SU-DHL-6 (cell line): Measurements from ENCODE around the gene MRPL38.

Experiments used
- H2AFZ ChIP-seq: fragments of 200-600 bp; sonication (generic); 2 replicates; pipeline ENCODE4 v1.6.1; 2014; ENCODE audit warnings: low read depth, mild to moderate bottlenecking, moderate library complexity, mixed read lengths, antibody characterized with exemption, low read length; ENCODE audit not compliant: severe bottlenecking
- H3F3A ChIP-seq: fragments of 200-600 bp; shearing (Covaris generic); 2 replicates; pipeline ENCODE4 v1.6.0; 2016; ENCODE audit warnings: antibody characterized with exemption, mild to moderate bottlenecking; ENCODE audit not compliant: insufficient read depth
- H3K27ac ChIP-seq: fragments of 200-600 bp; sonication (generic); 2 replicates; pipeline ENCODE4 v1.5.1; 2016; ENCODE audit warnings: low read depth, mild to moderate bottlenecking, low read length, moderate library complexity, mixed read lengths
- H3K27me3 ChIP-seq: fragments of 200-600 bp; sonication (generic), shearing (Covaris generic); 2 replicates; pipeline ENCODE4 v1.6.0; 2014; ENCODE audit warnings: mild to moderate bottlenecking, low read length
- H3K36me3 ChIP-seq: fragments of 200-600 bp; sonication (generic); 2 replicates; pipeline ENCODE4 v1.6.1; 2014; ENCODE audit warnings: mild to moderate bottlenecking, low read length, mixed read lengths
- H3K4me2 ChIP-seq: fragments of 300-600, 200-600 bp; shearing (Covaris generic), sonication (generic); 2 replicates; pipeline ENCODE4 v1.6.0; 2014; ENCODE audit warnings: low read length, low read depth, mild to moderate bottlenecking; ENCODE audit not compliant: poor library complexity, severe bottlenecking
- H3K4me3 ChIP-seq: fragments of 200-600 bp; sonication (generic); 2 replicates; pipeline ENCODE4 v1.5.1; 2014; ENCODE audit warnings: antibody characterized with exemption, low read length, mild to moderate bottlenecking, mixed read lengths; ENCODE audit not compliant: insufficient read depth, poor library complexity, severe bottlenecking
- H3K79me2 ChIP-seq: fragments of 200-600 bp; sonication (generic); 2 replicates; pipeline ENCODE4 v1.6.1; 2014; ENCODE audit warnings: mild to moderate bottlenecking, low read length, moderate library complexity; ENCODE audit not compliant: insufficient read depth
- H3K9ac ChIP-seq: fragments of 200-600 bp; sonication (generic); 2 replicates; pipeline ENCODE4 v1.7.0; 2014; ENCODE audit warnings: mild to moderate bottlenecking, low read length
- H3K9me2 ChIP-seq: fragments of 200-600 bp; sonication (generic); replicated peaks from 2 replicates; pipeline ENCODE4 v1.6.1; 2014; ENCODE audit warnings: low read length; ENCODE audit not compliant: insufficient read depth
- H3K9me3 ChIP-seq: fragments of 200-600 bp; sonication (generic); 2 replicates; pipeline ENCODE4 v1.6.1; 2014; ENCODE audit warnings: low read length, mixed read lengths; ENCODE audit not compliant: insufficient read depth
- H4K20me1 ChIP-seq: fragments of 200-600 bp; sonication (generic); 2 replicates; pipeline ENCODE4 v1.6.1; 2014; ENCODE audit warnings: low read depth, mild to moderate bottlenecking, antibody characterized with exemption, low read length, moderate library complexity, mixed read lengths
- EZH2phosphoT487 ChIP-seq: fragments of 200-600 bp; sonication (generic), shearing (Covaris generic); conservative IDR thresholded peaks from 2 replicates; pipeline ENCODE4 v1.6.1; 2018; ENCODE audit warnings: mild to moderate bottlenecking, antibody characterized with exemption, low read length, moderate library complexity, mixed read lengths
- TF ChIP-seq, protein P1 (sequence below): fragments of 200-600 bp; sonication (generic); IDR thresholded peaks from one replicate; pipeline ENCODE4 v1.5.1; 2017; ENCODE audit warnings: antibody characterized with exemption, mild to moderate bottlenecking, low read length, moderate library complexity; ENCODE audit not compliant: insufficient read depth, poor library complexity, severe bottlenecking

MRPL38 gene

DNA sequence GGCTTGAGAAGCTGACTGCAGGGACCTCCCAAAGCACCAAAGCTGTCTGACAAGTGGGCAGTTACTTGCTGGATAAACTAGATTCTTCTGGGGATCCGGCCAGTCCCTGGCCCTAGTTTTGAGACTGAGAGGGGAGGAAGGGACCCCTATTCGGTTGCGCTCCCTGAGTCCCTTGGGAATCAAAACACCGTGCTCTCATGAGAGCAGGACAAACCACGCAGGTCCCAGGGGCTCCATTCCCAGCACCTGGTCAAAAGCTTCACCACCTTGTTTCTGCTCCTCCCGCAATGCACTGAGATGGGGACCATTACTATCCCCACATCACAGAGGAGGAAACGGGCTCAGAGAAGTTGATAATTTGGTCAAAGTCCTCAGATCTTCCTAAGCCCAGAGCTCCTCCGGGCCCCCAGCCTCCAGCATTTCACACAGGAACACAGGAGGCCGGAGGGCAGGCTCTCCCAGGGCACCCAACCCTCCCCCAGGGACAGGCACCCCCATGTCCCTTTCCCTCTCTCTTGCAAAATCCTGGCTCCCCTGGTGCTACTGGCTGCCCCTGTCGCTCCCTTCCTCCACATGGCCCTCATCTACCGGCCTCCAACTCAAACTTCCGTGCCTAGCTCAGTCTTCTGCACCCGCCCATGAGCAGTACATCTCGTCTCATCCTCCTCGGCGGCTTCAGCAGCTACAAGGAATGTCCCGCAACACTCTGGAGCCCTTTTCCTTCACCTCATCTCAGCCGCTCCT is 11.2 kb downstream of the MRPL38 start:
- Histone ChIP-seq H3K27ac (no peak overlapping the region), H3K27me3 (no peaks in the 10 kb centered on the region), H3K4me3 (no peak overlapping the region), H3K4me2 (no peak overlapping the region), H3K36me3 (no peaks in the 10 kb centered on the region), H3K9me3 (no peaks in the 10 kb centered on the region), H3K9me2 (no peaks in the 10 kb centered on the region), H3K79me2 (peaks cover 15% of the 10 kb centered on the region), H2AFZ (no peak overlapping the region), H4K20me1 (no peaks in the 10 kb centered on the region), H3F3A (peaks cover 10% of the 10 kb centered on the region), H3K9ac (no peak overlapping the region)
- TF ChIP-seq, protein P1, sequence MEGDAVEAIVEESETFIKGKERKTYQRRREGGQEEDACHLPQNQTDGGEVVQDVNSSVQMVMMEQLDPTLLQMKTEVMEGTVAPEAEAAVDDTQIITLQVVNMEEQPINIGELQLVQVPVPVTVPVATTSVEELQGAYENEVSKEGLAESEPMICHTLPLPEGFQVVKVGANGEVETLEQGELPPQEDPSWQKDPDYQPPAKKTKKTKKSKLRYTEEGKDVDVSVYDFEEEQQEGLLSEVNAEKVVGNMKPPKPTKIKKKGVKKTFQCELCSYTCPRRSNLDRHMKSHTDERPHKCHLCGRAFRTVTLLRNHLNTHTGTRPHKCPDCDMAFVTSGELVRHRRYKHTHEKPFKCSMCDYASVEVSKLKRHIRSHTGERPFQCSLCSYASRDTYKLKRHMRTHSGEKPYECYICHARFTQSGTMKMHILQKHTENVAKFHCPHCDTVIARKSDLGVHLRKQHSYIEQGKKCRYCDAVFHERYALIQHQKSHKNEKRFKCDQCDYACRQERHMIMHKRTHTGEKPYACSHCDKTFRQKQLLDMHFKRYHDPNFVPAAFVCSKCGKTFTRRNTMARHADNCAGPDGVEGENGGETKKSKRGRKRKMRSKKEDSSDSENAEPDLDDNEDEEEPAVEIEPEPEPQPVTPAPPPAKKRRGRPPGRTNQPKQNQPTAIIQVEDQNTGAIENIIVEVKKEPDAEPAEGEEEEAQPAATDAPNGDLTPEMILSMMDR = no peak
- no peak for TF ChIP-seq EZH2phosphoT487

DNA sequence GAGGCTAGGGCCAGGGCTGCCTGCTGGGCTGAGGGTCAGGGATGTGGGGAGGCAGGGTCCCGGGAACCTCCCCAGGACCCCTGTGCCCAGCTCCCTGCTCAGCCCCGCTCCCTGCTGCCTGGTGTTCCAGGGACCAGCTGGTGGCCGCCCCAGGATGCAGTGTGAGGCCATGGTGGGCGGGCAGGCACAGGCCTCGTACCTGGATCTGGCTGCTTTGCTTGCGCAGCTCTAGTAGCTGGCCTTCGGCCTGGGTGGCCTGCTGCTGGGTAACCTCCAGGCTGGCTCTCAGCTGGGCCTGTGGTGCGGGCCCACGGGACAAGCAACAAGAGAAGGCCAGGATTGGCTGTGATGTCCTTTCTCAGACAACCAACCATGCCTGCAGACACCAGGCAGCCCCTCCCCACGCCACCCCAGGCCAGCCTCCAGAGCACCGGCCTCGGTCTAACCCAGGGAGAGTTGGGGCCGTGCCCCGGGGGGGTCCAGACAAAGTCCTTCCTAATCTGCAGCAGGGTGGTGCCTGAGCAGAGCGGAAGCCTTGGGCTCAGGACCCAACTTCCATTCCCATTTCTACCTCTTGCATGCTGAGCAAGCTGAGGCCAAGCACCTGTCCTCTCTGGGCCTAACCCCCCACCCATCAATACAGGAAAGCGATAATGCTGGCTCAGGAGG is 12.0 kb downstream of the MRPL38 start:
- no peaks in the 10 kb centered on the region for H3K36me3 ChIP-seq
- no peaks in the 10 kb centered on the region for H4K20me1 ChIP-seq
- no peak overlapping the region for H3K9ac ChIP-seq
- H3K4me3 ChIP-seq = no peak overlapping the region
- H3K27me3 ChIP-seq = no peaks in the 10 kb centered on the region
- no peaks in the 10 kb centered on the region for H3K9me2 ChIP-seq
- no peak overlapping the region for H3K27ac ChIP-seq
- peaks cover 15% of the 10 kb centered on the region for H3K79me2 ChIP-seq
- TF ChIP-seq, protein P1 = no peak
- TF ChIP-seq EZH2phosphoT487 = no peak
- H3K9me3 ChIP-seq = no peaks in the 10 kb centered on the region
- H2AFZ ChIP-seq = no peak overlapping the region
- H3F3A ChIP-seq = peaks cover 6% of the 10 kb centered on the region
- no peak overlapping the region for H3K4me2 ChIP-seq

DNA sequence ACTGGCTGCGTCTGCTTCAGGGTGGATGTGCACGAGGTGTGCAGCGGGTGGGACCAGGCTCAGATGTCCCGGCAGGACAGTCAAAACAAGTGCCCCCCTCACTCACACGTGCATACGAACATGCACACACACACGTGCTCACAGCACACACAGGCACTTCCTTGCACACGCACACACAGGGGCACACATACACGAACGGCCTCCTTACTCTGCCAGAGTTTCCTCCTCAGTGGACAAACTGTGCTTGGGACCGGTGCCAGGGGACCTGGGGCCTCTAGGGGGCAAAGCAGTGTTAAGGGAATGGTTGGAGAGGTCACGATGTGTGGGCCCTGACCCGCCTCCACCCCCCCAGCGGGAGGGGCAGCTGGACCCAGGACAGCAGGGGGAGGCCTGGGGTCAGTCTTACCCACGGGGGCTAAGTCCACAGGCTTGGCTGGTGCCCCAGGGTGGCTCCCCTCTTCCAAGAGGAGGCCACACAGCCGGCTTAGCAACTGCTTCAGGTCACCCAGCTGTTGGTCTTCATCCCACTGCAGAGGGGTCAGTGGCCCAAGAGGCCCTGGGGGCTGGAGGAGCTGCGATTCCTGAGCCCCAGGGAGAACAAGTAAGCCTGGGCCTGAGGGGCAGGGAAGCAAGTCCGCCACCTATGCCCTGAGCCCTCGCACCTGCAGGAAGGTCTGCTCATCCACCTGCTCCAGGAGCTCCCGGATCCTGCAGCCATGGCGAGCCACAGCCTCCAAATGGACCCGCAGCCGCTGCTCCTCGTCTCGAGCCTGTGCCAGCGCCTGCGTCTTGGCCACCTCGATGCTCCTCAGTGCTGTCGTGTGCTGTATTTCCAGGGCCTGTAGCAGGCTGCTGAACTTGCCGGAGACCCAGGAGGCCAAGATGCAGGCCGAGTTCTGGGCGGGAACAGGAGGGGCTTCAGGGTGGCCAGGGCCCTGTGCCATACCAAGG is 12.8 kb downstream of the MRPL38 start:
- no peaks in the 10 kb centered on the region for H3K36me3 ChIP-seq
- no peaks in the 10 kb centered on the region for H3K27me3 ChIP-seq
- peaks cover 15% of the 10 kb centered on the region for H3K79me2 ChIP-seq
- H3K4me3 ChIP-seq = no peak overlapping the region
- H3F3A ChIP-seq = no peaks in the 10 kb centered on the region
- H3K9me2 ChIP-seq = no peaks in the 10 kb centered on the region
- no peak overlapping the region for H2AFZ ChIP-seq
- no peaks in the 10 kb centered on the region for H3K9me3 ChIP-seq
- no peak overlapping the region for H3K9ac ChIP-seq
- TF ChIP-seq, protein P1 = no peak
- TF ChIP-seq EZH2phosphoT487 = no peak
- no peaks in the 10 kb centered on the region for H4K20me1 ChIP-seq
- no peak overlapping the region for H3K27ac ChIP-seq
- H3K4me2 ChIP-seq = no peak overlapping the region
